Stimulated activated CD8-positive, alpha-beta memory T cell treated with anti-CD3 and anti-CD28 coated beads, Interleukin-4, amount 100 ng/mL, for 4 hours (primary cell): ENCODE measurements around the gene CYP4F22.
A peak's percentile ranks its signal among the peaks of the same experiment; 100 is the strongest.
"Not testable (repeated sequence)": the region's sequence is repeated elsewhere in the genome, so short reads cannot be mapped to it uniquely, and the experiment has no call there.

ENCODE experiments used
- DNase-seq, 2 donors: peaks; one replicate each; pipeline ENCODE4 v3.0.0-alpha.2; 2020; ENCODE audit warnings: low read depth in 2 of 2, low spot score in 1 of 2

Gene CYP4F22

GRCh38 chr19:15508035-15508710 is at the start of gene CYP4F22:
Gene CYP4F22, plus strand, starts transcription at chr19:15508525. Its CDS starts 16,812 bp downstream, at chr19:15525337.
- DNase-seq = no peak

DNA sequence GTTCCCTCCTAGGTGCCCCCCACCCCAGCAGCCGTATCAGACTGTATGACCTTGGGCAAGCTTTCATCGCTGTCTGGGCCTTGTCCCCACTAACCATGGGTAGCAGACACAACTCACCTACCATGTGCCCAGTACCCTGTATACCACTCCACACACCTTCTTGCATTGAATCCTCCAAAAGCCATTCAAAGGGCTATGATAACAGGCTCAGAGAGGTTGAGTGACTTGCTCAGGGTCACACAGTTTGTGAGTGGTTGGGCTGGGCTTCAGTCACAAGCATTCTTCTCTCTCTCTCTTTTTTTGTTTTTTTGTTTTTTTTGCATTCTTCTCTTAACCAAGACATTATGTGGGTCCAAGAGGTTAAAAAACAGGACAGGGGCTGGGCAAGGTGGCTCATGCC is 46.6 kb upstream of the CYP4F22 start:
- no peak for DNase-seq

GRCh38 chr19:15463861-15464371 is 44.4 kb upstream of the CYP4F22 start:
- DNase-seq = peak; percentile 43 to 57

DNA sequence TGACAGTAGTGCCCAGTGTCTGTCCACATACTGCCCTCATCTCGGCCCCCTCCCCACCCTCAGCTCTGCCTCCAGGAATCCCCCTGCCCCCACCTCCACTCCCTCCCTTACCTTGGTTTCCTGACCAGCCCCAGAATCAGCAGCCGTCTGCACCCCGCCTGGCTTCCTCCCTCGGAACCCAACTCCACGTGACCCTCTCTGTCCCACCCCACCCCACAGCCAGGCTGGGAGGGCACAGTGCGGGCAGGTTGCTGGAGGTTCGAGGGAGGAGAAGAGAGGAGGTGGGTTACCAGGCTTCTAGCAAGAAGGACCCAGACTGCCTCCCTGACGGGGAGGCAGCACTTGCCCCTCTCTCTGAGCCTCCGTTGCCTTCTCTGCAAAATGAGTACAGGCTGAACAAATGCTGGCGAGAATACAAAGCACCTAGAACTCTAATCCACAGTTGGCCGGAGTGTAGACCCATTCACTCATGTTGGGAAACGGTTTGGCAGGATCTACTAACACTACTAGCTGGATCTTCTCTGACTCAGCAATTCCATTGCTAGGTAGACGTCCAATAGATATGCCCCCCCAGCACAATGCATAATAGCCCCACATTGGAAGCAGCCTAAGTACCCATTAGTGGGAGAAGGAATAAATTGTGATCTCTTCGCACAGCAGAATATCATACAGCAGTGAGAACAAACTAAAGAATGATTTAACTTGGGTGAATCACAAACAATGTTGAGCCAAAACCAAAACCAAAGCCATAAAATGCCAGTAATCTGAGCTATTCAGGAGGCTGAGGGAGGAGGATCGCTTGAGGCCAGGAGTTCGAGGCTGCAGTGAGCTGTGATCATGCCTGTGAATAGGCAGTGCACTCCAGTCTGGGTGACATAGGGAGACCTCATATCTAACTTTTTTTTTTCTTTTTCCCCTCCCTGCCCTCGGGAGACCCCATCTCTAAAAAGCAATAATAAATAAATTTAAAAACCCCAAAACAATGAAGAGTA is 43.6 kb upstream of the CYP4F22 start, which contains the start of gene RASAL3:
Gene RASAL3, minus strand, starts transcription at position 151 of the 992 bp plus-strand sequence. CDS start 186 bp downstream, outside the sequence.
- peak; percentile 37 to 53 for DNase-seq

- DNase-seq = peak in 1 of 2 donors; percentile 47
Measured at GRCh38 chr19:15466851-15467733, 41.2 kb upstream of the CYP4F22 start.

DNA sequence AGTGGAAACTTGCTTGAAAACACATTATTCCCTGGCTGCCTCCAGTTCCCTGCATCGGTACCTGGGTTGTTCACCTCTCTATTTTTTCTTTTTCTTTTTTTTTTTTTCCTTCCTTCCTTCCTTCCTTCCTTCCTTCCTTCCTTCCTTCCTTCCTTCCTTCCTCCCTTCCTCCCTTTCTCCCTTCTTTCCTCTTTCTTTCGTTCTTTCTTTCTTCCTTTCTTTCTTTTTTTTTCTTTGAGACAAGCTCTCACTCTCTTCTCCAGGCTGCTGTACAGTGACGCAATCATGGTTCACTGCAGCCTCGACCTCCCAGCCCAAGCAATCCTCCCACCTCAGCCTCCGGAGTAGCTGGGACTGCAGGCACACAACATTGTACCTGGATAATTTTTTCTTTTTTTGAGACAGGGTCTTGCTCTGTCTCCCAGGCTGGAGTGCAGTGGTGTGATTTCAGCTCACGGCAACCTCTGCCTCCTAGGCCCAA is 40.6 kb upstream of the CYP4F22 start:
- no peak for DNase-seq

DNA sequence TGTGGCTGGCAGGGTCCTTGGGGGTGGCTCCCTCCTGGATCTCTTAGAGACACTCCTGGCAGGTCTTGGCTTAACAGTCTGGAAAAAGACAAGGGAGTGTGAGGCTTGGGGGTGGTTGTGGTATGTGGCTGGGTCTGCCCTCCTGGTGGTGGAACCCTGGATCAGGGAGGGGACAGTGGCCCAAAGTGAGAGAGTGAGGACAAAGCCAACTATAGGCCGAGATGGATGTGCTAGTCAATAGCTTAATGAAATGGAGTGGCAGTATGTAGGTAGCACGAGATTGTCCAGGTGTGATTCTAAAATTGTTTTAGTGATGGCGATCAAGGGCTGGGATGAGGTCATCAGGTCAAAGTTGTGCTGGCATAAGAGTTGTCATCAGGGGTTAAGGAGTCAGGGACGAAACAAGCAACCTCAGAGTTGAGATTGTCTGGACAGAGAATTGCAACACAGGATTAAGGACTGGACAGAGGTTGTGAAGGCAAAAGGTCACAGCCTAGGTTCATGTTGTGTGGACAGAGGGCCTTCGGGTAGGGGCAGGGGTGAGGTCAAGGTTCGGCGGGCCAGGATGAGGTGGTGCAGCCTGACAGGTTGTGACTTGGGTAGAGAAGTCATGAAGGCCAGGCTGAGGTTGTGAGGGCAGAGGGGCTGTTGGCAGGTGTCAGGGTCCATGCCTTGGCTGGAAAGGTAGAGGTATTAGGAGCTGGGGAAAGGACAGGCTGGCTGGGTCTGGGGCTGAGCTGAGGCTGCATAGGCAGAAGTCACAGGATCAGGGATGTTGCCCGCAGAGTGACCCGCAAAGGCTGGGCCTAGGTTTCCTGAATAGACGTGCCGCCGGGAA is 39.4 kb upstream of the CYP4F22 start:
- no peak for DNase-seq

GRCh38 chr19:15469513-15470297 is 38.6 kb upstream of the CYP4F22 start:
- no peak for DNase-seq

- DNase-seq = no peak
Measured at GRCh38 chr19:15471639-15472101, 36.7 kb upstream of the CYP4F22 start.

- not testable (repeated sequence) for DNase-seq
Measured at GRCh38 chr19:15473821-15474220, 34.5 kb upstream of the CYP4F22 start.

DNA sequence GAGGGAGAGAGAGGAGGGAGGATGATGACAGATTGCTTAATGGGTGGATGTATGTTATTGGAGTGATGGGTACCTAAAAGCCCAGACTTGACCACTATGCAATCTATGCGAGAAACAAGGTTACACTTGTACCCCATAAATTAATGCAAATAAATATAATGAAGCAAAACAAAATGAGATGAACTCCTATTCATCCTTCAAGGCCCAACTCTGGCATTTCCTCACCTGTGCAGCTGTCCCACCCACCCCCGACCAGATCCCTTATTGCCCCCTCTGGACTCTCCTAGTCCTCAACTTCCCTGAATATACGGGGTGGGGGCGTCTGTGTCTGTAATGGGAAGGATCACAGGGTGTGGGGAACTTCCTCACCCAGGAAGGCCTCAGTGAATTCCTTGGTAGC is 33.2 kb upstream of the CYP4F22 start:
- DNase-seq = no peak

- no peak for DNase-seq
Measured at GRCh38 chr19:15475611-15476010, 32.7 kb upstream of the CYP4F22 start.

DNA sequence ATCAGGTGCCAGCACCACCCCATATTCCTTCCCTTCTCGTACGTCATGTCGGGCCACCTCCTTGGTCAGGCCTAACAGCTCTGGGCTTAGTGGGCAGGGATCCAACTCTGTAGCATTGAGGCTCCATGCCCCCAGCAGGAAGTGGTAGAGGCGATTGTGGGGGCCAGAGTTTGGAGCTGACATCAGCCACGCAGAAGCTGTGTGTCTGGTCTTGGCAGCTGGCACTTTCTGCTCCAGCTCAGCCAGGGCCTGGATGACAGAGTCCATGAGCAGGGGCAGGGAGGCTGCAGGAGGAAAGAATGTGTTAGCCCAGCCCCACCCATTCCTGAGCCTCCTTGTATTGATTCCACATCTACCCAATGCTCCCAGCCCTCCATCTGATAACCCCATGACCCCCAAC is 32.0 kb upstream of the CYP4F22 start:
- DNase-seq = no peak

GRCh38 chr19:15479391-15480345 is 28.7 kb upstream of the CYP4F22 start, which contains the start of gene PGLYRP2:
Gene PGLYRP2, minus strand, starts transcription at chr19:15479501. Its CDS starts 130 bp downstream, at chr19:15479371.
- no peak for DNase-seq

- not testable (repeated sequence) for DNase-seq
Measured at GRCh38 chr19:15480996-15481395, 27.3 kb upstream of the CYP4F22 start.

DNA sequence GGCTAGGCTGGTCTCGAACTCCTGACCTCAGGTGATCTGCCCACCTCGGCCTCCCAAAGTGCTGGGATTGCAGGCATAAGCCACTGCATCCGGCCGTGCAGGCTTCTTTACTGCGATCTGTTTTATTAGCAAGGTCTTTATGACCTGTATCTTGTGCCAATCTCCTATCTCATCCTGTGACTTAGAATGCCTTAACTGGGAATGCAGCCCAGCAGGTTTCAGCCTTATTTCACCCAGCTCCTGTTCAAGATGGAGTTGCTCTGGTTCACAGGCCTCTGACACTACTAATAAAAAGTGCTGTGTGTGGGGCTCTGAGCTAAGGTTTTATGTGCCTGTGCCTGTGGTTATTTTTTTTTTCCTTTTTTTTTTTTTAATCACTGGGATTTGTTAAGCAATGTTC is 22.6 kb upstream of the CYP4F22 start:
- not testable (repeated sequence) for DNase-seq

DNA sequence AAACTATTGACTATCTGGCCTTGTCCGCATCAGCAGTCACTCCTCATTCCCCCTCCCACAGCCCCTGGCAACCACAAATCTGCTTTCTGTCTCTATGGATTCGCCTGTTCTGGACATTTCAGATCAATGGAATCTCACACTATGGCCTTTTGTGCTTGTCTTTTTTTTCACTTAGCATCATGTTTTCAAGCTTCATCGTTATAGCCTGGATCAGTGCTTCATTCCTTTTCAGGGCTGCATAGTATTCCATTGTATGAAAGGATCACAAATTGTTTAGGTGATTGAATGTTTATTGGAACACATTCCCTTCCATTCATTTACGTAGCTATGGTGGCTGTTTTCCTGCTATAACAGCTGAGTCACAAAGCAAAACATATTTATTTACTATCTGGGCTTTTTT is 21.3 kb upstream of the CYP4F22 start:
- no peak for DNase-seq
